ENCODE data around the gene RP2. TPM values are rescaled to one million over a fixed set of nuclear protein-coding genes. Genes with fewer than 3 reads are reported as not detected.

Gene RP2
- total RNA-seq (10 to 100 TPM; 16.8 to 26.5 (median 18.6) TPM), polyA plus RNA-seq (1 to 10 TPM; 6.8 to 9.3 (median 8.7) TPM)
- long read RNA-seq, donor 1, partial matches to known transcripts = 0 of 2 reads
- long read RNA-seq, donor 1, other reads (novel, unspliced or antisense) = 0 of 2 reads
- long read RNA-seq, donor 2, partial matches to known transcripts = 0 of 4 reads
- long read RNA-seq, donor 2, other reads (novel, unspliced or antisense) = 0 of 4 reads

DNA sequence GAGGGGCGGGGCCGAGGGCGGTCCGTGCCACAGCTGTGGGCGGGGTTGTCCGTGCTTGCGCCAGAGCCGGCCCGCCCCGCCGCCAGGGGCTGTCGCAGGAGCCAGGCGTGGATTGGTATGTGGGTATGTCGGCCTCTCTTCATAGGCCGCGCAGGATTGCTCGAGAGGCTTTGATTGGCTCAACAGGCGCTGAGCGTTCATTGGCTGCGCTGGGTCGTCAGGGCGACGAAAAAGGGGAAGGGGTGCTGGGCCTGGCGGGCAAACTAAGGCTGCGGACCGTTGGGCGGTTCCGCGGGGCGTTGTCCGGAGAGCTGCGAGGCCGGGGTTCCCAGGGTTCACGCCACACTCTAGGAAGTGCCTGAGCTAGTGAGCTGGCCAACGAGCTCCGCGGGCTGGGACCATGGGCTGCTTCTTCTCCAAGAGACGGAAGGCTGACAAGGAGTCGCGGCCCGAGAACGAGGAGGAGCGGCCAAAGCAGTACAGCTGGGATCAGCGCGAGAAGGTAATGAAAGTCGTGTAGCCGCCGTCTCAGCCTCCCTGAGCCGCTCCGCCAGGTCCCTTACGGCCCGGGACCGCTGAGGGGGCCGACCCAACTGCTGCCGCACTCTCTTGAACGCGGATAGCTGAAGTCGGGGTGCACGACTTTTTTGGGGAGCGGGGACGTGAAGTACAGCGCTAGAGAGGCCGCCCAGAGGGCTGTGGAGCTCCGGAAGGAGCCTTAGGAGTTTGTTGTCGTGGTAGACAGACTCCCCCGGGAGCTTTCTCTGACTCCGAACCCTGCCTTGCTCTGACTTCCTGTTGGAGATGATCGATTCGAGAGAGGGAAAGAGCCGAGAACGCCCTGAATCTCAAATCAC, at the start of gene RP2:
Gene RP2 (plus strand): TSS at position 343 of the 857 bp plus-strand sequence. CDS start 58 bp downstream, at position 401.
- peak; percentile 95 for DNase-seq
- H3K27me3 ChIP-seq (replicated peaks in 1 of 7) = no peaks in the 10 kb centered on the region
- peak within 1 kb of the TSS; percentile 44 to 87 (median 59) for H3K4me3 ChIP-seq
- H3K4me1 ChIP-seq = peaks cover 11 to 46% (median 28%) of the 10 kb centered on the region in 6 donors
- peak within 1 kb of the TSS; percentile 80 to 98 (median 93) for H3K27ac ChIP-seq
- 0 to 45% (median 2%) methylated on average over 35 to 71 of the region's 71 CpGs for WGBS, 5 donors
- TF ChIP-seq, protein P1, sequence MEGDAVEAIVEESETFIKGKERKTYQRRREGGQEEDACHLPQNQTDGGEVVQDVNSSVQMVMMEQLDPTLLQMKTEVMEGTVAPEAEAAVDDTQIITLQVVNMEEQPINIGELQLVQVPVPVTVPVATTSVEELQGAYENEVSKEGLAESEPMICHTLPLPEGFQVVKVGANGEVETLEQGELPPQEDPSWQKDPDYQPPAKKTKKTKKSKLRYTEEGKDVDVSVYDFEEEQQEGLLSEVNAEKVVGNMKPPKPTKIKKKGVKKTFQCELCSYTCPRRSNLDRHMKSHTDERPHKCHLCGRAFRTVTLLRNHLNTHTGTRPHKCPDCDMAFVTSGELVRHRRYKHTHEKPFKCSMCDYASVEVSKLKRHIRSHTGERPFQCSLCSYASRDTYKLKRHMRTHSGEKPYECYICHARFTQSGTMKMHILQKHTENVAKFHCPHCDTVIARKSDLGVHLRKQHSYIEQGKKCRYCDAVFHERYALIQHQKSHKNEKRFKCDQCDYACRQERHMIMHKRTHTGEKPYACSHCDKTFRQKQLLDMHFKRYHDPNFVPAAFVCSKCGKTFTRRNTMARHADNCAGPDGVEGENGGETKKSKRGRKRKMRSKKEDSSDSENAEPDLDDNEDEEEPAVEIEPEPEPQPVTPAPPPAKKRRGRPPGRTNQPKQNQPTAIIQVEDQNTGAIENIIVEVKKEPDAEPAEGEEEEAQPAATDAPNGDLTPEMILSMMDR (IDR thresholded peaks at IDR 0.05 in 8 of 11, conservative IDR thresholded peaks at IDR 0.05 in 3 of 11) = peak in 10 of 11 experiments; percentile 20 to 63 (median 47)
- TF ChIP-seq POLR2A (IDR thresholded peaks at IDR 0.05) = peak in 2 of 3 donors; percentile 29 to 84
- peak; percentile 91 to 96 (median 96) for TF ChIP-seq POLR2AphosphoS5 (IDR thresholded peaks at IDR 0.05)
- no peaks in the 10 kb centered on the region for H3K9me3 ChIP-seq
- no peaks in the 10 kb centered on the region for H3K36me3 ChIP-seq
- intact Hi-C loops (cut with DNase I; ENCODE audit: low total_unique reads) = no loop called here

DNA sequence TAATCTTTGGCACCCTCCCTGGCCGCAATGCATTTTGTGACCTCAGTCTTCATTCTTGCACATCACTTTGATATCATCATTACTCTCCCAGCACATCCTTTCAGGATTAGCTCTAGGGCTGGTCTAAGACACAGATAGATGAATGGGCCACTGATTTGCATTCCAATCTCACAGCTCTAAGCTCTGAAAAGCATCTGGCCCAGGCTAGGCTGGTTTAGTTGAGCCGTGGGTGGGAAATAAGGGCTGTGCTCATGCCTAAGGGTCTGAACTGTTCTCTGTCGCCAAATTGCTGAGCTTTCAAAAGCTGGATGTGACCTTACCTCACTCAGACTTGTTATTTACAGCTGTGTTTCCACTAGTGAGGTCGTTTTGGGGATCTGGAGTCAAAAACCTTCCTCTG, 47.9 kb upstream of the RP2 start:
- Histone ChIP-seq H3K27ac (no peak overlapping the region), H3K36me3 (no peaks in the 10 kb centered on the region), H3K27me3 (replicated peaks in 1 of 7) (no peaks in the 10 kb centered on the region), H3K9me3 (no peaks in the 10 kb centered on the region), H3K4me3 (no peak overlapping the region), H3K4me1 (peaks cover 0 to 13% (median 2%) of the 10 kb centered on the region in 6 donors)
- intact Hi-C loops (cut with DNase I; ENCODE audit: low total_unique reads) = no loop called here
- WGBS, 5 donors = 52 to 74% (median 63%) methylated on average over 4 of the region's 4 CpGs
- DNase-seq = no peak
- TF ChIP-seq, protein P1 (IDR thresholded peaks at IDR 0.05 in 8 of 11, conservative IDR thresholded peaks at IDR 0.05 in 3 of 11) = no peak

DNA sequence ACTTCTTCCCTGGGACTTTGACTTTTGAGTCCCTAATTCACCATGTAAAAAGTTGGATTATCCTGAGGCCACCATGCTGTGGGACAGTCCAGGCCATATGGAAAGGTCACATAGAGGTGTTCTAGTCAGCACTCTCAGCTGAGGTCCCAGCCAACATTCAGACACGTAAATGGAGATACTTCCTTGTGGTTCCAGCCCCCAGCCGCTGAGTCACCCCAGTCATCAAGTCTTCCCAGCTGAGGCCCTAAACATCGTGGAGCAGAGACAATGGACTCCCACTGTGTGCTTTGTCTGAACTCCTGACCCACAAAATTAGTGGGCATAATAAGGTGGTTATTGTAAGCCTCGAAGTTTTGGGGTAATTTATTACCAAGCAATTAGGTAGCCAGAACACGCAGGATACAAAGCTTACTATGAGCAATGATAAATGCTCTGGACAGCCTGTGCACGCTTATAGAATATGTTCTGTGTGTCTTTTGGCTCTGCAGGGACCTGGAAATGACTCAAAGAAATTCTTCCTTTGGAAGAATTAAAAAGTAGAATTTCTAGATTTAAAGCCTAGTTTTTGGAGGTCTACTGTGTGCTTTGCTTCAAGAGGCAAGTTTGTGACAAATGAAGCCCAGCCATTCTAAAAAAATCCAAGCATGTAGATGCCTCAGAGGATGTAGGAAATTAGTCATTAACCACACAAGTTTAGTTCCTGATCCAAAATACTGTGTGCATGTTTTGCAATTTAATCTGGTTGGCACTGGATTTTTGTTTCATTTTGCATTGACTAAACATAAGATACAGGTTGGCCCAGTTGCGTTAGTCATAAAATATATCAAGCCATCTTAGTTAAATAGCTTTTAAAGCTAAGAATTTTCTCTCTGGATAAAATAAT, 44.7 kb upstream of the RP2 start:
- Histone ChIP-seq H3K9me3 (no peaks in the 10 kb centered on the region), H3K27ac (peak overlapping the region in 4 of 8 donors; percentile 37 to 66 (median 46)), H3K27me3 (replicated peaks in 1 of 7) (no peaks in the 10 kb centered on the region), H3K4me3 (peak overlapping the region in 1 of 8 donors; percentile 16), H3K4me1 (peaks cover 0 to 13% (median 2%) of the 10 kb centered on the region in 6 donors), H3K36me3 (no peaks in the 10 kb centered on the region)
- TF ChIP-seq POLR2AphosphoS5 (IDR thresholded peaks at IDR 0.05) = no peak
- no peak for TF ChIP-seq POLR2A (IDR thresholded peaks at IDR 0.05)
- TF ChIP-seq, protein P1 (IDR thresholded peaks at IDR 0.05 in 8 of 11, conservative IDR thresholded peaks at IDR 0.05 in 3 of 11) = no peak
- WGBS, 5 donors = 31 to 50% (median 41%) methylated on average over 6 to 7 of the region's 7 CpGs
- intact Hi-C loops (cut with DNase I; ENCODE audit: low total_unique reads) = no loop called here
- DNase-seq = no peak
